Panc1 (cell line): Measurements from ENCODE around the gene CST4.
"Not testable (repeated sequence)": the region's sequence is repeated elsewhere in the genome, so short reads cannot be mapped to it uniquely, and the experiment has no call there.

Experiments used
- CTCF ChIP-seq: fragments of 450-650 bp; IDR thresholded peaks from 2 replicates; pipeline ENCODE4 v1.5.1; 2017; ENCODE audit warnings: mild to moderate bottlenecking
- POLR2AphosphoS5 ChIP-seq: IDR thresholded peaks from 2 replicates; pipeline ENCODE4 v1.6.1; 2012; ENCODE audit warnings: mild to moderate bottlenecking, low read depth, low read length, moderate library complexity
- SIN3A ChIP-seq: IDR thresholded peaks from 2 replicates; pipeline ENCODE4 v1.6.1; 2012; ENCODE audit warnings: low read depth, mild to moderate bottlenecking, low read length, moderate library complexity, borderline replicate concordance; ENCODE audit not compliant: insufficient read depth
- TCF7L2 ChIP-seq: IDR thresholded peaks from 2 replicates; pipeline ENCODE4 v1.6.1; 2011; ENCODE audit warnings: mild to moderate bottlenecking, low read depth, low read length, inconsistent platforms

GRCh38 chr20:23685529-23685896 is 3.3 kb downstream of the CST4 start:
- not testable (repeated sequence) for TF ChIP-seq POLR2AphosphoS5, CTCF, TCF7L2, SIN3A
